ENCODE measurements around the gene PDE1A. TPM values are rescaled to one million over a fixed set of nuclear protein-coding genes. Genes with fewer than 3 reads are reported as not detected.

Gene PDE1A
- total and polyA plus RNA-seq, 10 of the 15 experiments (the other 5 are each of a cell fraction or from before 2014, with no cell fraction given) = 1.1 TPM; not detected in 9

DNA sequence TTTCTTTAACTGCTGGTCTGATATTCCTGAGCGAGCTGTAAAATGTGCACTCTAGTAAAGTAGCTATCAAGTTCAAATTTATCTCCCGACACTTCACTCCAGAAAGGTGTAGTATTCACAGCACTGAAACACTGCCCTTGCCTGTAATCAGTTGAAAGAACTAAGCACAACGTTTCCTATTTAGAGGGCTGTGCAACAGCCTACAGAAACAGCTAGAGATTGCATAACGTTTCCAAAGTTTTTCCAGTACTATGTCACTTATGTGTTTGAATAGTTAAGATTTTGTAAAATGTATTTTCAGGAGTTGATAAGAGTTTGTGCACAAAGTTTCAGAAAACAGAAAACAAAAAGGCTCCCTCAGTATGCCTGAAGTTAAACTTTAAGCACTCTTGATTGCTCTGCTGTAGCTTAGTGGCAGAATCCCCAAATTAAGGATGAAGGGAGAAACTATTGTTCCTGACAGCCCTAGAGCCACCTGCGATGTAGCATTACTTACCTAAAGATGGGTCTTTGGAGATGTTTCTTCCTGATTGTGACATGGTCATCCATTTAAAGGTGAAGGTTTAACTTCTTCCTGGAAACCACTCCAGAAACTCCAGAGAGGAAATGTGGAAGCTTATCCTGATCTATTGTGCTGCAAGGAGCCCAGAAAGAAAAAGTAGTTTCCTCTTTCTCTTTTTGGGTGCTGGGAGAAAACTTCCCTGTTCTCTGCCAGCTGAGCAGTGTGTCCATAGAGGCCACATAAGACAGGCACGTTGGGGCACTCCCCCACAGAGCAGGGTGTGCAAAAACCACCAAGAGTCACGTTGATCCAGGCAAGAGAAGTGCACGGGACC lies 536 bp downstream of the PDE1A start (continued):
- TF ChIP-seq FOS (IDR thresholded peaks at IDR 0.05; ENCODE audit: borderline replicate concordance, extremely low read depth, insufficient read length) (no peak), ZNF592 (IDR thresholded peaks at IDR 0.05) (no peak)

GRCh38 chr2:182422864-182423263 lies 4.0 kb downstream of the PDE1A start:
- no peak for DNase-seq (ENCODE audit: low read depth, low spot score)
- no peak for FAIRE-seq
- Histone ChIP-seq H3K4me1 (ENCODE audit: control insufficient read depth, insufficient read depth, low read length) (no peaks in the 10 kb centered on the region), H2AFZ (ENCODE audit: control insufficient read depth, low read depth, low read length) (no peak overlapping the region), H3K9me3 (replicated peaks; ENCODE audit: control insufficient read depth, insufficient read depth, low read length) (no peaks in the 10 kb centered on the region), H3K4me2 (ENCODE audit: control insufficient read depth, insufficient read depth) (no peak overlapping the region), H3K36me3 (ENCODE audit: control insufficient read depth in 2 of 2, insufficient read depth in 2 of 2, low read length in 1 of 2) (no peaks in the 10 kb centered on the region), H4K20me1 (ENCODE audit: control insufficient read depth, insufficient read depth) (no peaks in the 10 kb centered on the region), H3K27me3 (replicated peaks in 1 of 2; ENCODE audit: control insufficient read depth in 2 of 2, insufficient read depth in 2 of 2, low read length in 1 of 2) (no peaks in the 10 kb centered on the region; a peak in 1 of 4 replicates), H3K9ac (ENCODE audit: control insufficient read depth, insufficient read depth, low read length) (no peak overlapping the region), H3K4me3 (no peak overlapping the region), H3K27ac (ENCODE audit: control insufficient read depth, insufficient read depth) (no peak overlapping the region), H3K79me2 (ENCODE audit: control insufficient read depth, insufficient read depth, low read length) (no peaks in the 10 kb centered on the region)
- ChIA-PET SMC1A (ENCODE audit: uncharacterized antibody, unreplicated experiment) (no interaction called here), CTCF (no interaction called here), POLR2A (no interaction called here), RAD21 (ENCODE audit: unreplicated experiment) (no interaction called here)
- in situ Hi-C loops (cut with MboI) = no loop called here
- intact Hi-C loops (cut with micrococcal nuclease; ENCODE audit: unreplicated experiment) = no loop called here
- TF ChIP-seq RUNX3 (IDR thresholded peaks at IDR 0.05; ENCODE audit: low read length) (no peak), NKRF (conservative IDR thresholded peaks at IDR 0.05) (no peak), EP300 (IDR thresholded peaks at IDR 0.05; ENCODE audit: borderline replicate concordance in 1 of 2, control insufficient read depth in 1 of 2, low read depth in 2 of 2, low read length in 2 of 2) (no peak), NR2C1 (IDR thresholded peaks at IDR 0.05) (no peak), ZNF207 (IDR thresholded peaks at IDR 0.05; ENCODE audit: borderline replicate concordance) (no peak), ATF2 (IDR thresholded peaks at IDR 0.05; ENCODE audit: low read length) (no peak), ATF3 (IDR thresholded peaks at IDR 0.05; ENCODE audit: borderline replicate concordance, extremely low read depth, low read depth, low read length) (no peak), KLF5 (IDR thresholded peaks at IDR 0.05; ENCODE audit: partially characterized antibody) (no peak), ATF7 (IDR thresholded peaks at IDR 0.05; ENCODE audit: low read depth) (no peak)
- 3% methylated on average over 3 of the region's 3 CpGs for WGBS (ENCODE audit: insufficient coverage, insufficient replicate concordance, low lambda C conversion rate, missing lambda C conversion rate)
- no peak for ATAC-seq
- no TSS peak for BruUV-seq (replicated peaks)

Measured in GM12878 (cell line).